ENCODE measurements around the gene STK32B.
"Not testable (repeated sequence)": the region's sequence is repeated elsewhere in the genome, so short reads cannot be mapped to it uniquely, and the experiment has no call there.

The STK32B gene

DNA sequence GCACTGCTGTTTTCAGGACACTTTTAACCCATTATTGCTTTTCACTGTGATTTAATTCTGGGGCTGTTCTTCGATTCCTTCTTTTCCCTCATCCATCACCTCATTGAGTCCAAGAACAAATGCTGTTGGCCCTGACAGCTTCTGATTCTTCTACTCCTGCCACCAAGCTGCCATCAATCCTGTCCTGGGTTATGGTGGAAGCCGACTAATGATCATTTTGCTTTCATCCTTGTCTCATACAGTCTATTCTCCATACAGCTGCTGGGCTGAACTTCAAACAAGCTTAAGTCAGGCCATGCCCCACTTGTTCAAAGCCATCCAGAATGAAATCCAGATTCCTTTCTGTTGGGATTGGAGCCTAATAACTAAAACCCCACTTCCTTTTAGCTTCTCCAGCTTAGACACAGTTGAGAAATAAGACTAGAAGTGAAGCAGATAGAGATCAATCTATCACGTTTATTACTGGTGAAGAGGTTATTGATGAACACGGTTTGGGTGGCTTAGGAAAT lies 161.9 kb downstream of the STK32B start:
- DNase-seq, result no peak

DNA sequence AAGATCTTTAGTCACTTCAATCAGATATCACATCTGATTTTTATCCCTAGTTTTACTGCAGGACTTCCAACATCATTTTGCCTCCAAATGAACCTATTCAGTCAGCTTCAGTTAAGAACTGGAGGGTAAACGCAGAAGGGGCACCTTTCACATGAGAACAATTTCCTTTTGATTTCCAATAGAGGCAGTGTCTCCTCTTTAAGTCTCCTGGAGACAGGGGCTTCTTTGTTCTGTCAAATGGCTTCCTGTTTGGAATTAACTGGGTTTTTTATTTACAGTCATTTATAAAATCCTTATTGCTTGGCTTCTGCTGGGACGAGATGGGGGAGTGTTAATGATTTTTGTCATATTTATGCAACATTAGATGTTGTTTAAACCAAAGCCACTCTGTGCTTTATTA lies 164.0 kb downstream of the STK32B start:
- DNase-seq, result peak; percentile 7

DNA sequence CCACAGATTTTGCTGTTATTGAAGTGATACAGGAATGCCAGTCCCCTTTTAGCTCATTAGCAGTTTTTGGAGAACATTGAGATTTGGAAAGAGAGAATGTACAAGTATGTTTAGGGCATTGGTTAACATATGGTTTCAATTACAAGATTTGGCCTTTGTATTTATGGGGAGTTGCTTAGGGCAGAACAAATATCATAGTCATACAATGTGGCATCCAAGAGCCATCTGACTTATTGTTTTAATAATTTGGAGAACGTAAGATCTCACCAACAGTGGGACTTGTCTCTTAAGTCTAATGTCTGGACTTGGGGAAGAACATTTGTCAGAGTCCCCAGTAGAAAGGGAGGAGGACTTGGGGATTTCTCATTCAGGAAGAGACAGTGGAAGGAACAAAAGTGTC lies 166.1 kb downstream of the STK32B start:
- no peak for DNase-seq

DNA sequence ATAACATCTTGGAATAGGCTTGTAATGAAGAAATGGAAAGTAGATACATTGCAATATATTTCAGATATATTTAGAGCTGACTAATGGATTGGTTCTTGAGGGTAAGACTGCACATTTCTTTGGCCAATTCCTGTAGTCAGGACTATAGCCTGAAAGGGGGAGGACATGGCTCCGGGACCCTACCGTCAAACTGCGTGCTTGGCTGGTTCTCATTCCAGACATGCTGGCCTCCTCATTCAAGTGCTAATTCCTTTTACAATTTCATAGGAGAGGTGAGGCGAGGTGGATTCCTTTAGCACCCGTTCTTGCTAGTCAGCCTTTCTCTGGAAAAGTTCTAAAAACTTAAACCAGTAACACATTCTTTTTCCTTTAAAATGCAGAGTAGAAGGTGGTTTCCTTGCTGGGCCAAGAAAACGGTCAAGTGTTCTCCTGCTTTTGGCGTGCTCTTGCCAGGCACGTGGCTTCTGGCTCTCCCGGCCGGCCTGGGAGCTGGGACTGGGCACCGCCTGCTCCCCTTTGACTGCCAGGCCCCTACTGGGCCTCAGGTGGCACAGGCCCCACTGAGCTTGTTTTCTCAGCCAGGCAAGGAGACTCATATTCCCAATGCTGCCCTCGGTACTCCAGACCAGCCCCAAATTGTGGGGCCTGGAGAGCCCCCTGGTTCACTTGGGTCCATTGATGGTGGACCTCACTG lies 167.2 kb downstream of the STK32B start:
- no peak for DNase-seq

DNA sequence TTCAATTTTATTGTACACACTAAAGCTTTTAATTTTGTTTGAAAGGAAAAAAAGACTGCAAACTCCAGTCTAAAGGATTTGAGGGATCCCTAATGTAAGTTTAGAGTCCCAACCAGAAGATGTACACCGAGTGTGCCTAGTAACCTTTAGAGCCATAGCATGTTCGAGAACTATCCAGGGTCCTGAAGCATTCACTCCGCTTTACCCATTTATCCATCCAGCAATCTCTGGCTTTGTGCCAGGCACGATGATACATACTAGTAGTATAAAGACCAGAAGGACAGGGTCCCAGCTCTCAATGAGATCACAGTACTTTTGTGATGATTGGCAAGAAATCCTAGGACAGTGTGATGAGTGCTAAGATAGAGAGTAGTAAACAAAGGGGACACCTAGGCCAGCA lies 168.7 kb downstream of the STK32B start:
- no peak for DNase-seq

DNA sequence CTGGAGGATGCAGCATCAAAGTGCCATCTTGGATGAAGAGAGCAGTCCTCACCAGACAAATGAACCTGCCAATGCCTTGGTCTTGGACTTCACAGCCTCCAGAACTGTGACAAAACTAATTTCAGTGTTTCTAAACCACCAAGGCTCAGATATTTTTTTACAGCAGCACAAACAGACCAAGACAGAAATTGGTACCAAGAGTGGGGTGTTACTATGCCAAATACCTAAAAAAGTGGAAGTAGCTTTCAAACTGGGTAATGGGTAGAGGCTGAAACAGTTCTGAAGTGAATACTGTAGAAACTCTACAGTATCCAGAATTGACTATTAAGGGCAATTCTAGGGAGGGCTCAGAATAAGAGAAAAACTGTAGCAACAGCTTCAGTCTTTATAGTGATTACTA lies 170.8 kb downstream of the STK32B start:
- no peak for DNase-seq

DNA sequence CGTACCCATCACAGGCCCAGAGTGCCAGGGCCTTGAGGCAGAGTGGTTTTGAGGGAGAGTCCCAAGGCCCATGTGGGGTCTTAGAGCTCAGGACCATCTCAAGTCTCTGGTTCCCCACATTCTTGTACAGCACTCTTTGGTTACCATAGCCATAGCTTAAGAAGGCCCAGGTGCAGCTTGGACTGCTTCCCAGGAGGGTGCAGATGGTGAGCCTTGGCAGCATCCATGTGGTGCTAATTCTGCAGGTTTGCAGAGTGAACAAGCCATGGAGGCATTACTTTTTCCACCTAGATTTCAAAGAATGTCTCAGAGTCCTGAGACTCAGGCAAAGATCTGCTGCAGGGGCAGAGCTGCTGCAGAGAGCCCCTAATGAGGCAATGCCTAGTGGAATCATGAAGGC lies 171.7 kb downstream of the STK32B start:
- DNase-seq, result no peak

DNA sequence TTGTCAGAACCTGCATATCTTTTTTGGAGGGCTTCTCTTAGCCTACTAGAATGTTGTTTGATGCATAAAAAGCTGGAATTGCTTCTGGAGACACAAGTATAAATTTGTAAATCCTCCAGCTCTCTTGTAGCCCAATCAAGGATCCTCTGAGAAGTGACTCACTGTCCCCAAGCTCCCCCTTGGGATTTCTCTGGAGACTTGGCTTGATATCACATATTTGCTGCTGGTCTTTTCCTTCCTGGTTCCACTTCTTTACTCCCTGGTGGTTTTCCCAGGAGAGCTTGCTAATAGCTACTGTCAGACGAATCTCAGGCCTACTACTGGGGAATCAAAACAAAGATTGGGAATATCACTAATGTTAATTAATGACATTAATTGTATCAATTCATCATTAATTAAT lies 173.1 kb downstream of the STK32B start:
- DNase-seq, result no peak

DNA sequence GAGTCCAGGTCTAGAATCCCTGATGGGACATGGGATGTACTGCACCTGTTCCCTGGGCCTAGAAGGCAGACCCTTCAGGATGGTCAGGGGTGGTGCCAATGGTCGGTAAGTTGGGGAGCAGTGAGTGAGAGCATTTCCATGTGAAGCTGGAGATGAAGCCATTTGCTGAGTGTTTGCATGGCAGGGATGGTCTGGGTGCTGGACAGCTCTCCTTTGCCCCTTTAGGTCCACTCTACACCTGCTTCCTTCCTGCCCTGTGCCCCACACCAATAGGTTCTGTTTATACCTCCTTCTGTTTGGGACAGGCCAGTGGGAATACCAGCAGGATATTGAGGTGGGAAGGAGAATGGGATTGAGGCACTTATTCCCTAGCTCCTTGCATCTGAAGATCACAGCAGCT lies 181.3 kb downstream of the STK32B start:
- DNase-seq, result no peak

DNA sequence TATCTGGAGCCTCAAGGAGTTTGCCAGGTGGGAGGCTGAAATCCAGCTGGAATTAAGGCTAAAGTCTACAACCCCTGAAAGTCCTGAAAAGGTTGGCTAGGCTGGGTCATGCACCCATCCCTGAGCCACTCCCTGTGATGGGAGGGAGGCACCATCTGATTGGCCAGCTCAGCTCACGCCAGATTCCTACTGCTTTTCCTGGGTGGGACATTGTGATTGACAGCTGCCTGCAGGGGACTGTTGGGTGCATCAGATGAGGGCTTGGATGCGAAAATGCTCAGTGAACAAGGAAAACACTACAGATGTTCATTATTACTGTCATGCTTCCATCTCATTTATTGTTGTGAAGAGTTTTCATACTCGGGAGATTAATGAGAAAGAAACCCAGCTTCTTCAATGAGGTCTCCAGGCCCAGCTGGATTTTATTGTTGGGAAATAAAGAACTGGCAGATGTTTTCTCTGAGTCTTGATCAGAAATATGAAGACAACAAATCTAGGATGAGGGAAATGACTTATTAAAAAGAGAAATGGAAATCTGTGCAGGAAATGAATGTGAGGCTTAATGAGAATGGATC lies 185.9 kb downstream of the STK32B start:
- DNase-seq, result no peak

DNA sequence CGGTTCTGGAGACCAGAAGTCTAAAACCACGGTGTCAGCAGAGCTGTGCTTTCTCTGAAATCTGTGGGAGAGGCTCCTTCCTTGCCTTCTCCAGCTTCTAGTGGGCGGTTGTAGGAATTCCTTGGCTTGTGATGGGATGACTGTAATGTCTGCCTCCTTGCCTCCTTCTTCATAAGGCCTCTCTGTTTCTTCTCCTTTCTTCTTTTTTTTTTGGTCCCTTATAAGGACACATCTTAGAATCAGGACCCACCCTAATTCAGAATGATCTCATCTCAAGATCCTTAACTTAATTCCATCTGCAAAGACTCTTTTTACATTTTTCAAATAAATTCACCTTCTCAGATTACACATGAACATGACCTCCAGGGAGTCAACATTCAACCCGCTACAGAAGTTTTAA lies 186.9 kb downstream of the STK32B start:
- DNase-seq, result no peak

DNA sequence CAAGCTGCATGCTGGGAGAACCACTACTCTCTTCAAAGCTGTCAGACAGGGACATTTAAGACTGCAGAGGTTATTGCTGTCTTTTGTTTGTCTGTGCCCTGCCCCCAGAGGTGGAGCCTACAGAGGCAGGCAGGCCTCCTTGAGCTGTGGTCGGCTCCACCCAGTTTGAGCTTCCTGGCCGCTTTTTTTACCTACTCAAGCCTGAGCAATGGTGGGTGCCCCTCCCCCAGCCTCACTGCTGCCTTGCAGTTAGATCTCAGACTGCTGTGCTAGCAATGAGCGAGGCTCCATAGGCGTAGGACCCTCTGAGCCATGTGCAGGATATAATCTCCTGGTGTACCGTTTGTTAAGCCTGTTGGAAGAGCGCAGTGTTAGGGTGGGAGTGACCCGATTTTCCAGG lies 195.8 kb downstream of the STK32B start:
- not testable (repeated sequence) for DNase-seq

DNA sequence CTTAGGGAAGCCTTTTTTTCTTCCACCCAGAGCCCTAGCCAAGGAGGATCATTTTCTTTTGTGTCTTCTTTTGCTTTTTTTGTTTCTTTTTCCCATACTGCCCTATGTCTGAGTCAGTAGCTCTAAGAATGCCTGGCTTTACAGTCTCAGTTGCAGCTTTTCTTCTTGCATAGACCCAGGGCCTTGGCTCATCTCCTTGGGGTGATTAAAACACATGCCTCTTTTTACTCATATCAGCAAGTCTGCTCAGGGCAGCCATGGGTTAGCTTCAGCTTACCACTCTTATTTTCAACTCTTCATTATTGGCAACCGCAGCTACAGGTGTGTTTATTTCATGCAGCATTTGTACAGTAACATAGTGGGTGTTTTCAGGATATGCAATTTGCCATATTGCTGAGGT lies 196.5 kb downstream of the STK32B start:
- DNase-seq, result no peak

DNA sequence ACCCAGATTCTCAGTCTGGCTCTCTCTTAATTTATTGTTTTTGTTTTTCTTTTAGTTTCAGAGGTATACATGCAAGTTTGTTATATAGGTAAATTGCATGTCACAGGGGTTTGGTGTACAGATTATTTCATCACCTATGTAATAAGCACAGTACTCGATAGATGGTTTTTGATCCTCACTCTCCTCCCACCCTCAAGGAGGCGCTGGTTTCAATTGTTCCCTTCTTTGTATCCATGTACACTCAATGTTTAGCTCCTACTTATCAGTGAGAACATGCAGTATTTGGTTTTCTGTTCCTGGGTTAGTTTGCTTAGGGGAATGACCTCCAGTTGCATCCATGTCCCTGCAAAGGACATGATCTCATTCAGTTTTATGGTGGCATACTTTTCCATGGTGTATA lies 198.4 kb downstream of the STK32B start:
- DNase-seq, result no peak

DNA sequence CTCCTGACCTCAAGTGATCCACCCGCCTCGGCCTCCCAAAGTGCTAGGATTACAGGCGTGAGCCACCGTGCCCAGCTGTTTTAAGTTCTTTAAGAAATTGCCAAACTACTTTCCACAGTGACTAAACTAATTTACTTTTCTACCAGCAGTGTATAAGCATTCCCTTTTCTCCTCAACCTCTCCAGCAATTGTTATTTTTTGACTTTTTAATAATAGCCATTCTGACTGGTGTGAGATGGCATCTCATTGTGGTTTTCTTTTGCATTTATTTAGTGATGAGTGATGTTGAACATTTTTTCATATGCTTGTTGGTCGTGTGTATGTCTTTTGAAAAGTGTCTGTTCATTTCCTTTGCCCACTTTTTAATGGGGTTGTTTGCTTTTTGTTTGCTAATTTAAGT lies 199.3 kb downstream of the STK32B start:
- not testable (repeated sequence) for DNase-seq

DNA sequence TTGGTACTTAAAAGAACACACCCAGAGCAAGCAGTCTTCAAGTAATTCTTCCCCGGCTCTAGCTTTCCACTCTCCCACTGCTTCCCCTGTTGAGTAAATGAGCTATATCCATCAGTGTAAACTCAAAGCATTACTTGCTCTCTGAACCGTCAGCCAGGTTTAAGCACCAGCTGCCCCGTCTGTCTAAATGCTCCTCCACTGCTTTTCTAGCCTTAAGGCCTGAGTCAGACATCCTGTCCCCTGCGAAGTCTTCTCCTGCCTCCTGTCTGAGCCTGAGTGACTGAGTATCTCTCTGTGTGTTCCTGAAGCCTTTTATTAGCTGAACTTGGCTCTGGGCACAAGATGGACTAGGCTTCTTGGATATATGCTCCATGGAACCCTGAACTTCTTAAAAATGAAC lies 205.1 kb downstream of the STK32B start:
- no peak for DNase-seq

DNA sequence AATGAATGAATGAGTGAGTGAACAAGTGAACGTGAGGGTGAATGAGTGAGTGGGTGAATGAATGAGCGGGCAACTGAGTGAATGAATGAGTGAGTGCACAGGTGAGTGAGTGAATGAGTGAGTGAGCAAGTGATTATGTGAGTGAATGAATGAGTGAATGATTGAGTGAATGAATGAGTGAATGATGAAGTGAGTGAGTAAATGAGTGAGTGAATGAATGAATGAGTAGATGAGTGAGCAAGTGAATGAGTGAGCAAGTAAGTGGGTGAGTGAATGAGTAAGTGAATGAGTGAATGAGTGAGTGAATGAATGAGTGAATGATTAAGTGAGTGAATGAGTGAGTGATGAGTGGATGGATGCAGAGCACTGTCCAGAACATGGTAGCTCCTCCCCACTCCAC lies 205.8 kb downstream of the STK32B start:
- no peak for DNase-seq

DNA sequence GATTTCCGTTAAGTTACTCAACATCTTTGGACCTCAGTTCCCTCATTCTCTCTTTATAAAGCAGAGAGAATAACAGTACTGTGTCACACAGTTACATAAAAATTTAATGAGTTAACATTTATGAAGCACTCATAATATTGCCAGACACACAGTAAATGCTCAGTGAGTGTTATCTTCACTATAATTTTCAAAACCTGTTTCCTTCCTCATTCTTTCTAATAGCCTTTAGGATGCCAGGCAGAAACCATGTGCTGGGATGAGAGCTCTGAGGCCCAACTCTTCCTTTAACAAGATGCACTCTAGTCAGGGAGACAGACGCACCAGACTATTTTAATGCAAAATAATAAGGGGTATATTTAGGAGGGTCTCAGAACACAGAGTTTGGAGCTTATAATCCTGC lies 208.2 kb downstream of the STK32B start:
- DNase-seq, result no peak

DNA sequence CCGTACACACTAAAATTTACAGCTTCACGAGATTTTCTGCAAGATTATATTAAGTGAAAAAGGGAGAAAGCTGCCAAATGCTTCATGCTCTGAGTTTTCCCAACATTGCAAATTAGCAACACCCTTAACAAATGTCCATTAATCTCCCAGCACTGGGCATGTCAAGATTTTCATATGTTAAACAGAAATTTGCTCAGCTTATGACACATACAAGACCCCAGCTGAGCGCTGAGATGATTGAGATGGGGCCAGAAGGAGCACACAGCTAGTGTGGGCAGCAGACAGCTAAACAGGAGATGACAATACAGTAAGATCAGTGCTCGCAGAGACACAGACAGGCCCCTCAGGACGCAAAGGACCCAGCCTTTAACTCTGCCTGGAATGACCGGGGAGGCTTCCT lies 208.8 kb downstream of the STK32B start:
- no peak for DNase-seq

DNA sequence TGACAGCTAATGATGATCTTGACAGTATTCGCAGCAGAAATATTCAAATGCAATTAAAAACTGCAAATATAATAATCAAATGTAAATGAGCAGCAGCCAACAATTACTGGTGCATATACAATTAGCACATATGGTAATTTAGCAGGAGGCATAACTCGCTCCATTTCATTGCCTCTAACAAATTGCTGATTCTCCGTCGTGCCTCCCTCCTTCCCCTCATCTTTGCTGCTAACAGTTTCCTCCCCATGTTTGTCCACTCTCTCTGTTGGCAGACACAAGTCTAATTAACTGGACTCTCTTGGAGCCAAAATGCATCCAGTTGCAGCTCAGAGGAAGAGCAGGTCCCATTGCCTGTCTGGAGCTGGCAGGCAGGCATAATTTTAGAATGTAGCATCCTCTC lies 210.6 kb downstream of the STK32B start:
- DNase-seq, result peak; percentile 2

DNA sequence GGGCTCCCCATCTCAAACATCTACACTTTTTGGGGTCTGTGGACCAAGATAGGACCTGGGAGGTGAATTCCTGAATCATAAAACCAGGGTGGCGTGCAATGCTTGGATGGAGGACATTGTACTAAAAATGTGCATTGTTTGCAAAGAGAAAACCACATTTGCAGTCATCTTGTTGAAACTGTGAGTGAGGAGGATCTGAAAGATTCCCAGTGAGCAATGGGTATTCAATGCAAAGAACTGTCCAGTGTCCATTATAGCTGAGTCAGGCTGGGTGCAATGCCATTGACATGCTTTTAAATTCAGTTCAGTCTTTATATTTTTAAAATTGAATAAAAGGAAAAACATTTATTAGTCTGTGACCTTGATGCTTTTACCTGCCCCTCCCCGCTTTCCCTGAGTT lies 215.7 kb downstream of the STK32B start:
- DNase-seq, result no peak

DNA sequence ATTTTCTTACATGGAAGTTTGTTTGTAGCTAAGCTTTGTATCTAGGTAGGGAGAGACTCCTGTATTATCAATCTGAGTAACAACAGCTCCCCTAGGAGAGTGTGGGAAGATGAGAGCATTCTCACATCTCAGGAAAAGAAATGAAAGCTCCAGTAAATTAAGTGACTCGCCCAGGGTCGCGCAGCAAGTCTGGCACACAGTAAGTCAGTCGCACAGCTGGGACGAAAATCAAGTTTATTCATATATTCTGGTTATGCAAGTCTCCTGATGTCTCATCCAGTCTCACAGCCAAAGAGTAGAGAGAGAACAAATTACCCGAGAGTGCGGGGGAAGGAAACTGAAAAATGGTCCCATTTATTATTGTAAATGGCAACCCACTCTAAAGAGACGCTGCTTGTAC lies 216.1 kb downstream of the STK32B start:
- DNase-seq, result no peak

DNA sequence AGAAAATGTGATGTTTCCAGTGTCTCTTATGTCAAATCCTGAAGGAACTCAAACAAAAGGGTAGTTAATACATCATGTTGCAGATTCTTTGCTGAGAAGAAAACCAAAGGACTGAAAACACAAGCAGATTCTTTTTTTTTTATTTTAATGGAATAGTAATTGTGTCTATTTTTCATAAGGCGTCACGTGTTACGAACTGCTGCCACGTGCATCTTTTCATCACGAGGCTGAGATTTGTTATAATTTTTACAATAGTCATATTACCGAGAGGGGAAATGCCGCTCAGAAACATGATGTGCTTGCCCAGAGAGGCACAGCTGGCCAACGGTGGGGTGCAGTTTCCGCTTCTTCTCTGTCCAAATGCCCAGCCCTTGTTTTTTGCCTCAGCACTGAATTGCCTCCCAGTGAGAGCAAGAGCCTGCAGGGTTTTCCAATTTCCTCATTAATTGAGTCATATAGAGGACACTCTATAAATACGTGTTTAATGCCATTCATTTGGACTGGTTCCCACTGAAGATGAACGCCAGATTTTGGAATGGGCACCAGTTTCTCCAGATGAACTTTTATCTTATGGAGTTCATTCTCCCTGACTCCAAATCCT lies 225.3 kb downstream of the STK32B start:
- DNase-seq, result peak; percentile 11

DNA sequence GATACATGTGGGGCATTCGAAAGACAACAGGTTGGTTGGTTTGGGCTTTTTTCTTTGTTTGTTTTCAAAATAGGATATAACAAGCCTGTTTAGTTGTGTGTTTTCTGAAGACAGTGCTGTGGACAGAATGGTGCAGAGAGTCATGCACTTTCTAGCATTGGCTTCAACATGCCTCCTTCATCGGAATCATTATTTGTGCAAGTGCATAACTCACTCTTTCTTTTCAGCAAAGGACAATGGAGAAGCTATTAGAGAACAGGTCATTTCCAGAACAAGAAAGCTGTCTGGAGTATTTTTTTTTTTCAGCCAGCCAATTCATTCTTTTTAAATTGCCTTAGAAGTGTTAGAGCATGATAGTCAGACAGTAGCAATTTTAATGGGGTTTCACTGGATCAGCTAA lies 225.8 kb downstream of the STK32B start:
- DNase-seq, result no peak

DNA sequence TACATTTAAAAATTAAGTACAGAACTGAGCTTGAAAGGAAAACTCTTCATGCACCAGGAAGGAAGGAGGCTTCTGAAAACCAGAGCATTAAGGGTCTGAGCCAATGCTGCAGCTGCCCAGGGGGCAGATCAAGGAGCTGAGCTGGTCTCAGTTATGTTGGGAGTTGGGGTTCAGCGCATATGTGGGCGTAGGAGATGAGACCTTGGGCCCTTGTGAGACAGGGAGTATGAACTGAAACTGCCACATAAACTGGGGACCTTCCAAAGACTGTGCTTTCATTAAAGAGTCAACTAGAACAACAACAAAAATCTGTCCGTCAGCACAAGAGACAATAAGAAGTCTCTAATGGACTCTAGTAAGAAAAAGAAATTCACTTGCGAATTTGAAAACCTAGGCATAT lies 226.9 kb downstream of the STK32B start:
- no peak for DNase-seq

Measured in NCI-H69 (cell line).